NOMO-1 treated with DMSO at 0.1 percent for 48 hours (cell line): Measurements from ENCODE around the gene RNF167.

Source experiments
- DNase-seq: peaks from one replicate; lab custom pipeline; 2025; ENCODE audit not compliant: unreplicated experiment; lab: John Stamatoyannopoulos, UW

Gene RNF167

GRCh38 chr17:4950746-4951204, 10.7 kb downstream of the RNF167 start, which contains the start of gene ENO3:
Gene ENO3, plus strand, starts transcription at chr17:4951119. Its CDS starts 711 bp downstream, at chr17:4951830.
- no peak for DNase-seq

- no peak for DNase-seq
Measured at GRCh38 chr17:4951486-4951885, 11.4 kb downstream of the RNF167 start.

GRCh38 chr17:4953451-4953961, 13.4 kb downstream of the RNF167 start:
- no peak for DNase-seq

- DNase-seq, result no peak
Measured at GRCh38 chr17:4955091-4955490, 15.0 kb downstream of the RNF167 start.

GRCh38 chr17:4956493-4957061, 16.5 kb downstream of the RNF167 start:
- no peak for DNase-seq

GRCh38 chr17:4958102-4958501, 18.0 kb downstream of the RNF167 start:
- no peak for DNase-seq

- DNase-seq, result no peak
Measured at GRCh38 chr17:4959261-4959965, 19.3 kb downstream of the RNF167 start.

GRCh38 chr17:4960279-4960922, 20.3 kb downstream of the RNF167 start:
- DNase-seq, result no peak

- no peak for DNase-seq
Measured at GRCh38 chr17:4965311-4965986, 25.4 kb downstream of the RNF167 start.

GRCh38 chr17:4966844-4967538, 26.9 kb downstream of the RNF167 start:
- peak; percentile 100 for DNase-seq

GRCh38 chr17:4967539-4968485, 27.7 kb downstream of the RNF167 start, which contains the start of gene SPAG7:
Gene SPAG7, minus strand, starts transcription at chr17:4967817. Its CDS starts 13 bp downstream, at chr17:4967804.
- DNase-seq, result peak; percentile 97

- no peak for DNase-seq
Measured at GRCh38 chr17:4968486-4969046, 28.5 kb downstream of the RNF167 start.

GRCh38 chr17:4969047-4969550, 29.0 kb downstream of the RNF167 start:
- DNase-seq, result peak; percentile 14

GRCh38 chr17:4969551-4970173, 29.6 kb downstream of the RNF167 start:
- DNase-seq, result no peak

- DNase-seq, result no peak
Measured at GRCh38 chr17:4970273-4970672, 30.2 kb downstream of the RNF167 start.

GRCh38 chr17:4971826-4972225, 31.8 kb downstream of the RNF167 start:
- no peak for DNase-seq

GRCh38 chr17:4972322-4972721, 32.3 kb downstream of the RNF167 start:
- DNase-seq, result no peak

- no peak for DNase-seq
Measured at GRCh38 chr17:4972752-4973151, 32.7 kb downstream of the RNF167 start.
